ENCODE measurements around the gene SLC38A3.

Gene SLC38A3

GRCh38 chr3:50192124-50192523 is 12.9 kb upstream of the SLC38A3 start:
- DNase-seq (ENCODE audit: low read depth in 2 of 2), result no peak

GRCh38 chr3:50192689-50193141 is 12.4 kb upstream of the SLC38A3 start:
- DNase-seq (ENCODE audit: low read depth in 2 of 2), result peak; percentile 55 to 84

- no peak for DNase-seq (ENCODE audit: low read depth in 2 of 2)
Observed at GRCh38 chr3:50193286-50193685, 11.8 kb upstream of the SLC38A3 start.

- no peak for DNase-seq (ENCODE audit: low read depth in 2 of 2)
Observed at GRCh38 chr3:50193746-50194127, 11.3 kb upstream of the SLC38A3 start.

GRCh38 chr3:50194128-50194902 is 10.8 kb upstream of the SLC38A3 start:
- DNase-seq (ENCODE audit: low read depth in 2 of 2), result peak; percentile 69 to 72

GRCh38 chr3:50194903-50195500 is 10.1 kb upstream of the SLC38A3 start:
- no peak for DNase-seq (ENCODE audit: low read depth in 2 of 2)

- DNase-seq (ENCODE audit: low read depth in 2 of 2), result no peak
Observed at GRCh38 chr3:50195501-50196252, 9.4 kb upstream of the SLC38A3 start.

- DNase-seq (ENCODE audit: low read depth in 2 of 2), result no peak
Observed at GRCh38 chr3:50196253-50196801, 8.7 kb upstream of the SLC38A3 start.

- no peak for DNase-seq (ENCODE audit: low read depth in 2 of 2)
Observed at GRCh38 chr3:50201573-50202315, 3.3 kb upstream of the SLC38A3 start.

- DNase-seq (ENCODE audit: low read depth in 2 of 2), result no peak
Observed at GRCh38 chr3:50202353-50203112, 2.5 kb upstream of the SLC38A3 start.

- DNase-seq (ENCODE audit: low read depth in 2 of 2), result no peak
Observed at GRCh38 chr3:50203113-50203808, 1.8 kb upstream of the SLC38A3 start.

GRCh38 chr3:50203809-50204803 is 965 bp upstream of the SLC38A3 start:
- DNase-seq (ENCODE audit: low read depth in 2 of 2), result no peak

GRCh38 chr3:50205413-50206276 is 574 bp downstream of the SLC38A3 start:
- DNase-seq (ENCODE audit: low read depth in 2 of 2), result no peak

- DNase-seq (ENCODE audit: low read depth in 2 of 2), result no peak
Observed at GRCh38 chr3:50207359-50208042, 2.4 kb downstream of the SLC38A3 start.

GRCh38 chr3:50208677-50209344 is 3.7 kb downstream of the SLC38A3 start:
- DNase-seq (ENCODE audit: low read depth in 2 of 2), result no peak

GRCh38 chr3:50210176-50210509 is 5.1 kb downstream of the SLC38A3 start:
- DNase-seq (ENCODE audit: low read depth in 2 of 2), result no peak

Measured in stimulated activated CD4-positive, alpha-beta T cell treated with anti-CD3 and anti-CD28 coated beads, Interleukin-1b, Interleukin-23, amount 100 ng/mL, for 1 hour (primary cell).